ENCODE measurements around the gene TMA7. TPM values are rescaled to one million over a fixed set of nuclear protein-coding genes. Genes with fewer than 3 reads are reported as not detected.

TMA7 gene
- total RNA-seq, 6 experiments from 2014 or later = 64.8 to 182 (median 80.1) TPM

DNA sequence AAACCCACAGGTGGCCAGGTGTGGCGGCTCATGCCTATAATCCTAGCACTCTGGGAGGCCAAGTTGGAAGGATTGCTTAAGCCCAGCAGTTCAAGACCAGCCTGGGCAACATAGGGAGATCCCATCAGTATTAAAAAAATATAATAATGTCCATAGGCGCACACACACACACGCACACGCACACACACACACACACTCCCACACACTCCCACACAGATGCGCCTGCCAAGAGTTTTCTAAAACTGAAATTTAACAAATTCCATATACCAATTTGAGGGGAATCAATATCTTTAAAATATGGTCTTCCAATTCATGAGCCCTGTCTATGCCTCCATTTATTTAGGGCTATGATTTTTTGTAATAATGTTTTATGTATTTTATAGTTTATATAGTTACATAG is 46.9 kb downstream of the TMA7 start:
- H3K4me3 ChIP-seq = no peak overlapping the region
- no peaks in the 10 kb centered on the region for H3K9me3 ChIP-seq
- DNase-seq (no peak), ATAC-seq (no peak)
- H3K27ac ChIP-seq = no peak overlapping the region
- no peaks in the 10 kb centered on the region for H3K4me1 ChIP-seq
- no peaks in the 10 kb centered on the region for H3K36me3 ChIP-seq
- WGBS (ENCODE audit: insufficient coverage, low coverage, low lambda C conversion rate, missing lambda C conversion rate) = 71% methylated on average over 1 of the region's 5 CpGs
- H3K27me3 ChIP-seq = no peaks in the 10 kb centered on the region
- TF ChIP-seq, protein P1, sequence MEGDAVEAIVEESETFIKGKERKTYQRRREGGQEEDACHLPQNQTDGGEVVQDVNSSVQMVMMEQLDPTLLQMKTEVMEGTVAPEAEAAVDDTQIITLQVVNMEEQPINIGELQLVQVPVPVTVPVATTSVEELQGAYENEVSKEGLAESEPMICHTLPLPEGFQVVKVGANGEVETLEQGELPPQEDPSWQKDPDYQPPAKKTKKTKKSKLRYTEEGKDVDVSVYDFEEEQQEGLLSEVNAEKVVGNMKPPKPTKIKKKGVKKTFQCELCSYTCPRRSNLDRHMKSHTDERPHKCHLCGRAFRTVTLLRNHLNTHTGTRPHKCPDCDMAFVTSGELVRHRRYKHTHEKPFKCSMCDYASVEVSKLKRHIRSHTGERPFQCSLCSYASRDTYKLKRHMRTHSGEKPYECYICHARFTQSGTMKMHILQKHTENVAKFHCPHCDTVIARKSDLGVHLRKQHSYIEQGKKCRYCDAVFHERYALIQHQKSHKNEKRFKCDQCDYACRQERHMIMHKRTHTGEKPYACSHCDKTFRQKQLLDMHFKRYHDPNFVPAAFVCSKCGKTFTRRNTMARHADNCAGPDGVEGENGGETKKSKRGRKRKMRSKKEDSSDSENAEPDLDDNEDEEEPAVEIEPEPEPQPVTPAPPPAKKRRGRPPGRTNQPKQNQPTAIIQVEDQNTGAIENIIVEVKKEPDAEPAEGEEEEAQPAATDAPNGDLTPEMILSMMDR (IDR thresholded peaks at IDR 0.05) = no peak
- no peak for TF ChIP-seq POLR2A (IDR thresholded peaks at IDR 0.05)
- intact Hi-C loops (cut with DNase I) = no loop called here

DNA sequence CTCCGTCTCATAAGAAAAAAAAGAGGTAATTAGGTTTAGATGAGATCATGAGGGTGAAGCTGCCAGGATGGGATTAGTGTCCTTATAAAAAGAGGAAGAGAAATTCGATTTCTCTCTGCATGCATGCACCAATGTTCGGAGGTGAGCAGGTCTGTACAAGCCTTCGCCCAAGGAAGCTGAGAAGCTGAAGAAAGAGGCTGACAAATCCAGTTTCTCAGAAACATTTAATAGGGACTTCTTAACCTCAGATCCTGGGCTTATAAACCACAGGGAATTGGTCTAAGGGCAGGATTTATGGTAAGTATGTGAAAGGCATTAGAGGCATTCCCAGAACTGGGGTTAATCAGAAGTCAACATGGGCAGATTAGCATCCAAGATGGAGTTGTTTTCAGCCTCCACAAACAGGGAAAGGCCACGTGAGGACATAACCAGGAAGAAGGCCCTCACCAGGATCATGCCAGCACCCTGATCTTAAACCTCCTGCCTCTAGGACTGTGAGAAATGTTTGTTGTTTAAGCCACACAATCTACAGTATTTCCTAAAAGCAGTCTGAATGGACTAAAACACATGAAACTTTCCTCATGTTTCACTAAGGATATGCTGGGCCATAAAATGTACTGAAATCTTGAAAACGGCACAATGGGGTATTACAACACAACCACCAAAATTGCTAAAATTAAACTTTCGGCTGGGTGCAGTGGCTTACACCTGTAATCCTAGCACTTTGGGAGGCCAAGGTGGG is 52.6 kb downstream of the TMA7 start:
- H3K27ac ChIP-seq = no peak overlapping the region
- no peak overlapping the region for H3K4me3 ChIP-seq
- DNase-seq (no peak), ATAC-seq (no peak)
- WGBS (ENCODE audit: insufficient coverage, low coverage, low lambda C conversion rate, missing lambda C conversion rate) = 60% methylated on average over 6 of the region's 7 CpGs
- intact Hi-C loops (cut with DNase I) = no loop called here
- no peaks in the 10 kb centered on the region for H3K9me3 ChIP-seq
- TF ChIP-seq POLR2A (IDR thresholded peaks at IDR 0.05) = no peak
- TF ChIP-seq, protein P1 (IDR thresholded peaks at IDR 0.05) = no peak
- H3K36me3 ChIP-seq = peaks cover 0 to 2% (median 0%) of the 10 kb centered on the region in 4 donors
- no peaks in the 10 kb centered on the region for H3K4me1 ChIP-seq
- no peaks in the 10 kb centered on the region for H3K27me3 ChIP-seq

DNA sequence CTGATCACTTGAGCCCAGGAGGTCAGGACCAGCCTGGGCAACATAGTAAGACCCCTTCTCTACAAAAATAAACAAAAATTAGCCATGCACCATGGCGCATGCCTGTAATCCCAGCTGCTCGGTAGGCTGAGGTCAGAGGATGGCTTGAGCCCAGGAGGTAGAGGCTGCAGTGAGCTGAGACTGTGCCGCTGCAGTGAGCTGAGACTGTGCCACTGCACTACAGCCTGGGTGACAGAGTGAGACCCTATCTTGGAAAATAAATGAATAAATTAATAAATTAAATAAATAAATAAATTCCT is 53.1 kb downstream of the TMA7 start:
- TF ChIP-seq, protein P1 (IDR thresholded peaks at IDR 0.05) = no peak
- no peak for TF ChIP-seq POLR2A (IDR thresholded peaks at IDR 0.05)
- DNase-seq (no peak), ATAC-seq (no peak)
- Histone ChIP-seq H3K4me3 (no peak overlapping the region), H3K27ac (no peak overlapping the region), H3K9me3 (no peaks in the 10 kb centered on the region), H3K27me3 (no peaks in the 10 kb centered on the region), H3K4me1 (no peaks in the 10 kb centered on the region), H3K36me3 (peaks cover 0 to 2% (median 0%) of the 10 kb centered on the region in 4 donors)
- WGBS (ENCODE audit: insufficient coverage, low coverage, low lambda C conversion rate, missing lambda C conversion rate) = 95% methylated on average over 3 of the region's 3 CpGs
- intact Hi-C loops (cut with DNase I) = no loop called here

Other genes with a start within 250 kb of the TMA7 start
- gene CAMP, start 216.8 kb upstream of the TMA7 start, total RNA-seq = under 1 TPM in 2 of 6 experiments, not detected in 4; 0.46 to 0.50 TPM
- gene ZNF589, start 199.2 kb upstream of the TMA7 start, total RNA-seq = 1 to 10 TPM; 2.2 to 3.6 (median 2.5) TPM
- 10 to 100 TPM in 5 of 6 experiments, 1 to 10 TPM in 1; 9.4 to 19.2 (median 13.5) TPM for gene NME6, start 138.9 kb upstream of the TMA7 start, total RNA-seq
- gene SPINK8, start 106.6 kb upstream of the TMA7 start, total RNA-seq = not detected
- not detected for gene FBXW12, start 68.0 kb upstream of the TMA7 start, total RNA-seq
- gene PLXNB1, start 10.2 kb upstream of the TMA7 start, total RNA-seq = 100 to 1,000 TPM in 2 of 6 experiments, 10 to 100 TPM in 4; 65.9 to 132 (median 86.5) TPM
- 10 to 100 TPM in 2 of 6 experiments, 1 to 10 TPM in 4; 5.9 to 16.0 (median 8.1) TPM for gene CCDC51, start 138 bp upstream of the TMA7 start, total RNA-seq
- 1 to 10 TPM; 2.4 to 4.5 (median 3.2) TPM for gene ATRIP, start 6.5 kb downstream of the TMA7 start, total RNA-seq
- gene SHISA5, start 63.9 kb downstream of the TMA7 start, total RNA-seq = 100 to 1,000 TPM in 4 of 6 experiments, 10 to 100 TPM in 2; 76.3 to 118 (median 101) TPM
- 10 to 100 TPM in 1 of 6 experiments, 1 to 10 TPM in 4, under 1 TPM in 1; 0.59 to 10.8 (median 1.4) TPM for gene PFKFB4, start 116.5 kb downstream of the TMA7 start, total RNA-seq
- gene UCN2, start 123.5 kb downstream of the TMA7 start, total RNA-seq = not detected
- 1 to 10 TPM in 4 of 6 experiments, under 1 TPM in 2; 0.31 to 1.7 (median 1.1) TPM for gene COL7A1, start 155.1 kb downstream of the TMA7 start, total RNA-seq
- gene UQCRC1, start 169.4 kb downstream of the TMA7 start, total RNA-seq = 100 to 1,000 TPM; 176 to 329 (median 213) TPM
- not detected for gene TMEM89, start 181.5 kb downstream of the TMA7 start, total RNA-seq
- gene SLC26A6, start 195.2 kb downstream of the TMA7 start, total RNA-seq = 1 to 10 TPM; 6.6 to 9.9 (median 8.6) TPM
- under 1 TPM; 0.15 to 0.68 (median 0.34) TPM for gene CELSR3, start 222.6 kb downstream of the TMA7 start, total RNA-seq
- 10 to 100 TPM in 4 of 6 experiments, 1 to 10 TPM in 2; 6.8 to 27.3 (median 12.3) TPM for gene NCKIPSD, start 245.7 kb downstream of the TMA7 start, total RNA-seq